GM21825 (cell line): ENCODE results near the gene SH3RF3.

ENCODE experiments used
- ATAC-seq: cut with Tn5 transposase; IDR thresholded peaks from one replicate; pipeline ENCODE4 v1.9.1; 2021; ENCODE audit warnings: mild to moderate bottlenecking, moderate library complexity; ENCODE audit not compliant: unreplicated experiment

Gene SH3RF3

DNA sequence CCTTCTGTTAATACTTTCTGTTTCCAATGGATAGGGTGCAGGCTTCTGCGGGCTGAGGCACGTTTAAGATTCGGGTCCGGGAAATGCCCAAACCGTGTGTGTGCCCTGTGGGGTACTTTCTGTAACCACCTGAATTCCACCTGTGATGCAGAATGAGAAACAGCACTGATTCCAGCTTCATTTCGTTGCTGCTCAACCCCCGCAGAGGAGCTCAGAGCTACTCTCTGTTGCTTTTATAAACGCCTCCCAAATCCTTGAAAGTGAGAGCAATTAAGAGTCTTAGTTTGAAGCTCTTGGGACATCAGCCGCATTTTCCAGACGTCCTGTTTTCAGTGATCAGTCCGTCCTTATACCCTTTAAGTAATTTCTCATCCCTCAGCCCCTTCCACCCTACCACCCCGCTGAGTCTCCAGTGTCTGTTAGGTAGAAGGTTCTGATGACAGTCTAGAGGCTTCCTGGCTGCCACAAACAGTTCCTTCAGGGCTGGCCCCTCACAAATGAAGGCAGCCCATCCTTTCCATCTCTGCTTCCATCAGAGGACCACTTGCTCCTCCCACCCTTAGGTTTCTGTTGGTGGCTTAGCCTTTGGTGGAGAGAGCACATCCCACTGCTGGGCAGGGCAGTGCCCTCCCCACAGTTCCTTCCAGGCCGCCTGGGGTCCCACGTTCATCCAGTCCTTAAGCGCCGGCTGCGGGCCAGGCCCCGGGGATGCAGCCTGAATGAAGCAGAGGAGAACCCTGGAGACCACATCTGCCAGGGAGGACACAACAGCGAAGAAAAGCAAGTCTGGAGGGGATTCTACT is 254.7 kb downstream of the SH3RF3 start:
- no peak for ATAC-seq

DNA sequence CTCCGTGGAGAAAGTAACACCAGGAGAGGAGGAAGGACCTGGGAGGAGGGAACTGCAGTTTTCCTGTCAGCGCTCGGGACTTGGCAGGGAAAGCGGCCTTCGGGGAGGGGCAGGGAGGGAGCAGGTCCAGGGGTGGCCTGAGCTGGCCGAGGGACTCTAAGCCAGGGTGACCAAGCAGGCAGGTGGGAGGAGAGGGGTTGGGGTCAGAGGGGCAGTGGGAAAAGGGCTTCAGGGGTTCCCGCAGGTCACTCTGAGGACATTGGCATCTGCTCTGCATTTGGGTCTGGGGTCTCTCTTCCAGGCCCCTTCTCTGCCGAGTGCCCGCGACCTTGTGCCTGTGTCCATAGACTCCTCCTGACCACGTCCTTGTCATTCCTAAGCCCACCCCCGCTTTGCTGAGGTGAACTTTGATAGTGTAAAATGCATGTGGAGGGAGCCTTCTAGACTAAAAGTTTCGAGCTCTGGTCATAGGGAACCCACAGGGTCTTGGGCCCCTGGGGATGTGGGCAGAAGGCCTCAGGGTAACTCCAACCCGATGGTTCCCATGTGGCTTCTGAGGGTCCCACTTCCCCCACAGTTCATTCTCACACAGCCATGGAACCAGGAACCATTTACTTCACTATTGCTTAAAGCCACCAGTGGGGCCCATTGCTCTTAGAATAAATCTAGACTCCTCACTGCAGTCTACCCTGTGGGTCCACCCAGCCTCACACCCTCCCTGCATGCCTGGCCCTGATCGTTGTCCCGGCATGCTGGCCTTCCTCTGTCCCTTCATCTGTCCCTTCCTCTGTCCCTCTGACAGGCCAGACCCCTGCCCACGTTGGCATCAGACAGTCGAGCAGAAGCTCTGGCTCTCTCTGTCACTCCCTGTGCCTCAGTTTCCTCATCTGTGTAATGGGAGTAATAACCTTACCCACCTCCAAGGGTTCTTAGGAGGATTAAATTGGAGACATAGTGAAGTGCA is 255.6 kb downstream of the SH3RF3 start:
- ATAC-seq, result no peak

DNA sequence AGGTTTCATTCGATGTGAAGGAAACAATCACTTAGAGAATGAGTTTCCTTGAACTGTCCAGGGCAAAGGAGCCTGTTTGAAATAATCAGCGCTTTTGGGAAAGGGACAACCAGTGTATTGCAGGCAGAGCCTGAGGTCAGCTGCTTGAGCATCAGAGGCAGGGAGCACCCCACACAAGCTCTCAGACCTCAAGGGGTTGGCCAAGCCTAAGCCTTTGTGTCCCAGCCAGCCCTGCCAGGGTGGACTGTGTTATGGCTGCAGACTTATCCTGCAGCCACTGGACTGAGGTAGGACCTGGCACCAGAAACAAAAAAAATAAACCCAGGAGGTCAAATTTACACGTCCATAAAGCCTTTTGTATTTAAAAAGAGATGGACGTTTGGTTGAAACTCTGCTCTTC is 256.5 kb downstream of the SH3RF3 start:
- ATAC-seq, result no peak

DNA sequence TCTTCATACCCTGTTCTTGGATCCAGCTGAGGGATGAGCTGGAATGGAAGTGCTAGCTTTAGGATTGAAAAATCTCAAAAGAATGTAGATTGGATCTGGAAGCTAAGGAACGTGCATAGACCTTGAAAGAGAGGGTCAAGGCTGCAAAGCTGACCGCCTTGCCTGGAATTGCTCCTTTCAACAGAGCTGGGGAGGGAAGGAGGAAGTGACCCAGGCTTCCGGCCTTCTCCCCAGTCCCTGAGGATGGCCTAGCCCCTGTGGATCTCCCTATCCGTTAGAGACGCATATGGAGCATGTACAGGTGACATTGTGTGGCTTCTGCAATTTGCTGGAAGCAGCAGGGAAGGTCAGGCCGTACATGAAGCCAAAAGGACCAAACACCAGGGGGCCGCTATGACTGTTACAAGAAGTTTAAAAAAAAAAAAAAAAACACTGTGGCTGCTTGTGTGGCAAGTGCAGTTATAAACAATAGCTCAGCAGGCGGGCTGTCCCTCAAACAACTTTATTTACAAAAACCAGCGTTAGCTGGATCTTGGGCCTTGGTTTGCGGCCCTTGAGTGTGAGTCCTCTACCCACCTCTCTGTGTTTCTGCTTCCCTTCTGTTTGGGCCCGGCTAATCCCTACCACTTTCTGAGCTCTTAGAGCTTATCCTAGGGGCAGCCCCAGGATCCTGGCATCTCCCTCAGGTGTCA is 257.1 kb downstream of the SH3RF3 start:
- no peak for ATAC-seq

DNA sequence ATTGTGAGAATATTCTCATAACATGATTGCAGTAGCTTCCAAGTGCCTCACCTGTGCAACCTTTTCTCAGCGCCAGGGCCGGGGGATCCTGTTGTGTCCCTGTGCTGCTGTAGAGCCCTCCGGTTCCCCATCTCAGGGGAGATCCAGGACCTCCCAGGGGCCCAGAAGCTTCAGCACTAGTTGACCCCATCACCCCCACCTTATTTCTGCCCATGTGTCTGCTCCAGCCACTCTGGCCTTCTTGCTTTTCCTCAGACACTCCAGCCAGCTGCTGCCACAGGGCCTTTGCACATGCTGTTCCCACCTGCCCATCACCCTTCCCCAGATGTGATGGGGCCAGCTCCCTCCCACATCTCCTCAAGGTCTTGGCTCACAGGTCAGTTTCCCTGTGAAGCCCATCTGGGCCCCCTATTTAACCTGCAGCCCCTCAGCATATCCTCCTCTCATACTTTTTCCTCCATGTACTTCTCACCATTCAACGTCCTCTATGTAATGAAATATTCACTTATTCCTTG is 258.3 kb downstream of the SH3RF3 start:
- ATAC-seq, result no peak

DNA sequence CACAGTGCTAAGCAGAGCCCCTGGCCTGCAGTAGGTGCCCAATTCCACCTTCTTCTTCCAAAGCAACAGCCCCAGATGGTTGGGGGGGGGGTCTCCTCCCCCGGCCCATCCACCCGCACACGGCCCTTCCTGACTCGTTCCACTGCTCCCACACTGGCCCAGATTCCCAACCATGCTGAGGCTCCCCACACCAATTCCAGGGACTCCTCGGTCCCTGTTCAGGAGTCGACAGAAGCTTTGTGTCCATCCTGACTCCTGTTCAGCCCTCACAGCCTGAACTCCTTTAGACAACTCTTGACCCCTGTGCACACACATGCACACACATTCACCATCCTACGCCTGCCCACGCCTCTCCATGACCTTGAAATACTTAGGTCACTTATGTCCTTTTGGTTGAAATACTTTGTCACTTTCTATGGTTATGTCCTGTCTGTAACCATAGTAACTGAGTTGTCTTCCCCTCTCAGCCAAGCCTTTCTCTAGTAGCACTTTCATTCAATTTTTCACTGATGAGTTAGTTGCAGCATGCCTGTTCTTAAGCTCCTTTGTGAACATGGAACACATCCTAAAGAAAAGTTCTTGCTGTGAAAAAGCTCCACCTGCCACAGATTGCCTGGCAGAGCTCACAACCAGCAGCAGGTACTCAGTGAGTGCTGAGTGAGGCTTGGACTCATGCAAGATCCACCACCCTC is 258.9 kb downstream of the SH3RF3 start:
- no peak for ATAC-seq

DNA sequence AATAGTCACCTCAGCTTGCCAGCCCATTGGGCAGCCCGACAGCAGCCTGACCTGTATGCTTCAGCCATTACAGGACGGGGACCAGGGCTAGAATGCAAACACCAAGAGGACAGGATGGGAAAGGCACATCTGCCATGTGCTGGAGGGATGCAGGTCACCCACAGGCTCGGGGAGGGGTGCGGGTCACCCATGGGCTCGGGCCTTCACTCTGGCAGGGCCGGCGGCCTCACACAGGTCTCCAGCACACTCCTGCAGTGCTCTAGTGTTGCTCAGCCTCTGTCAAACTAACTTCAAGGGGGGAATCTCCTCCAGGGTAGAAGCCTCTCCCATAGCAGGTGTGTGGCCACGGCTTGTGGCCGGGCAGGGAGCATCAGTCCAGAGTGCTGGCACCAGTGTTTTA is 262.2 kb downstream of the SH3RF3 start:
- ATAC-seq, result no peak

DNA sequence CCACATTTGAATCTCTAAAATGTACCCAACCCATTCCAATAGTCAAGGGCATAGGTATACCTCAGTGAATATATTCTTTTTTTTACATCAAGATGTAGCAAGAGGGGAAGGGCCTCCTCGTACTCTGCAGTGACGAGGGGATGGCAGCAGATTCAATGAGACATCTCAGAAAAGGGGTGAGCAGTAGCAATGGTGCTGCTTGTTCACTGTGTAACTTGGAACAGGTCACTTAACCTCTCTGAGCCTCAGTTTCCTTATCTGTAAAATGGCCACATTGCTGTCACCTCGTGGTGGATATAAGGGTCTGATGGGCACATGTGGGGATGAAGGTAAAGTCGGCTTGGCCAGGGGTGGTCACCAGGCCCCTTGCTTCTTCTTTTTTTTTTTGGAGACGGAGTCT is 263.1 kb downstream of the SH3RF3 start:
- no peak for ATAC-seq

DNA sequence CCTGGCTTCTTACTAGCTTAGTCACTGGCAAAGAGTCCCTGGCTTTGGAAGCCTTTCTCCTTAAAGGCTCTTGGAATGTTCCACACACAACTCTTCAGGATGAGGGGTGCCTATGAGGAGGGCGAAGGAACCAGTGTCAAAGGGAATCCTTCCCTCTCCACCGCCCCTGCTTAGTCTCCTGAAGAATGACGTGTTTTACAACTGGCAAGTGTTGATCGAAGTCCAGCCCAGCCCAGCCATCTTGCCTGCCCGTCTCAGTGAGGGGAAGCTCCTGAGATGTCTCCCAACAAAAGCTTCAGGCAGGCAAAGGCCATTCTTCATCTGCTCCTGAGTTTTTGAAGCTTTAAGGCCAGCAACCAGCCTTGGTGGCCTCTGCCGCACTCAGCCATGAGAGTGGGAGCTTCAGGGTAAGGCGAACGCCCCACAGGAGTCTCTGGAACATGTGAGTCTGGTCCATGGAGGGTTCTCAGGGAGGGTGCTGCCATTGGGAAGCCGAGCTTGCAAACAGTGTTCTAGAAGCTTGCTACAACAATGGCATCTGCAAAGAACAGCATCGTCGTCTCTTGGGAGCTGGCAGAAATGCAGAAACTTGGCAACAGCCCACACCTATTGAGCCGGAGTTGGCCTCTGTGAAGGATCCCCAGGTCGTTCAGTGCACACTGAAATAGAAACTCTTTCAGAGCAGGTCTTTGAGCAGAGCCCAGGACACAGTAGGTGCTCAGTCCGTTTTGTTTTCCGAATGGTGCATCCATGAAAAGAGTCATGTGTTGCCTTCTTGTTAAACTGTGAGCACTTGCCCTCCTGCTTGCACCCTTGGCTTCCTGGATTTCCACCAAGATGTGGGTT is 264.0 kb downstream of the SH3RF3 start:
- ATAC-seq, result no peak

DNA sequence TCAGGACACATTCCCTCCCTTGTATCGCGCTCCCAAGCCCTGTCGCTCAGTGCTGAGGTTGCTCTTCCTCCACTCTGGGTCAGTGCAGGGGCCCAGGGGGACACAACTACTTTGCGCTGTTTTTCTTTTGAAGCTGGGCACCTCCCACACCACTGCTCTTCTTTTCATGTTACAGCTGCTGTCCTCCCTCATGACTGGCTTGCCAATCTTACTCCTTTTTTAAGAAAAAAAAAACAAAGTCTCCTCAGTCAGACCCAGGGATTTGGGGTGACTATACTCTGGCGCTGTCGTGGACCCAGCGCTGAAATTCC is 264.6 kb downstream of the SH3RF3 start:
- no peak for ATAC-seq

DNA sequence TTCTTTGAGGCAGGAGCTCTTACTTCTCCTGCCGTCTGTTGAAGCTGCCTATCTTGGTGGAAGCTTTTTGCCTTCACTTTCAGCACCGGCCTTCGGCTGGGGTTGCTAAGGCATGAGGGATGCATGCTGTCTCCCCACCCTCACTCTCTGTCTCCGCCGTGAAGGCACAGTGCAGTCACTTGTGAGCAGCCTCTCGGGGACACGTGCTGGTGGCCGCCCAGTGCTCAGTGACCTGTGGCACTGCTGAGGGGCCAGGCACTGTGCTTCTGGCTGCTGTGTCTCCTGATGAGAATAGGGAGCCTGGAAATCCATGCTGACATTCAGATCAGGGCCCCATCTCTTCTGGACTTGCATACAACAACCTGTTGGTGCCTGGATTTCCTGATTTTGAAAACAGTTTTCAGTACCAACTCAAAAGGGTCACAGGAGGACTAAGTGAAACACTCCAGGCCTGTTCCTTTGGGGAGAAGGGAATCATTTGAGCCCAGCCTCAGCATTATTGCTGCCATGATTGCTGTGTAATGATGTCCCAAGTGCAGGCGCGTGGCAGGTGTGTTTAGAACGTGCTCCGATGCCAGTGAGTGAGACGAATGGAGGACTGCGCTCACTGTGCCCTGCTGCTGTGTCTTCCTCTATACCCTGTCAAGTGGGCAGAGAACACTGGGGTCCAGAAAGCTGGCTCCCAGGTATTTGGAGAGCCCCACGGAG is 266.6 kb downstream of the SH3RF3 start:
- no peak for ATAC-seq

DNA sequence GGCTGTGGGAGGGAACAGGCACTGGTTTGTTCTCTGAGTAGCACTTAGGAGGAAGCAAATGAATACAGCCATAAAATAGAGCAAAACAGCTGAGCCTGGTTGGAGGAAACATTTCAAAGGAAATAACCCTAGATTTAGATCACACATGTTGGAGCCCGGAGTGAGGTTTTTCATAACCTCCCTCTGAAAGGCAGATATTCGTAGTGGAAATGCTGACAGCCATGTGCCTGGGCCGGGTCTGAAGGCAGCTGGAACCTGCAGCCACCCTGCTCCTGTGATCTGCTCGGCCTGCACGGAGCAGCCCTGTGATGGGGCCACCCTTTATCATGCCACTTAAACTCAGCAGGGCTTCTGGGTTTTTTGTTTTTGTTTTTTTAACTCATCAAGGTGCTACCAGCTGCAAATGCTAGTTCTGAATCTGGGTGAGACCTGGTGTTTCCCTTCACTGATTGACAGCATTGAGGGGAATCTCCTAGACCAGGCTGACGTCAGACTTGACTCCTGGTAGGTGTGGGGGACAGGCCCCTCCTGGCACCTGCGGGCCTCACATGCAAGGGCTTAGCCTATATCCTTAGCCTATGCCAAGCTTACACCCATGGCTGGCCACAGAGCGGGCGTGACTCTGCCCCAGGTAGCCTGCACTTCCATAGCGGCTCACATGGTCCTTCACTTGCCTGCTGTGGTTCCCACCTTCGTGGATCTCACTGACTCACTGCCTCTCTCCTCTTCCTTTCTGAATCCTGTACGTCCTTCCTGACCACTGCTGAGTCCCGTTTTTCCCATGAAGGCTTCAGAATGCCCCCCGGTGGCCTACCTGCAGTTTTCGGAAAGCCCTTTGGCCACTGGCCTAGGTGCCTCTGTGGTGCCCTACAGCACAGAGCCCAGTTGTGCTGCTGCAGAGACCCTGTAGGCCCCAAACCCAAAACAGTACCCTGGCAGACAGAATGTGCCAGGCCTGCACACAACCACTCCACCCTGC is 267.5 kb downstream of the SH3RF3 start:
- ATAC-seq, result peak; percentile 56

DNA sequence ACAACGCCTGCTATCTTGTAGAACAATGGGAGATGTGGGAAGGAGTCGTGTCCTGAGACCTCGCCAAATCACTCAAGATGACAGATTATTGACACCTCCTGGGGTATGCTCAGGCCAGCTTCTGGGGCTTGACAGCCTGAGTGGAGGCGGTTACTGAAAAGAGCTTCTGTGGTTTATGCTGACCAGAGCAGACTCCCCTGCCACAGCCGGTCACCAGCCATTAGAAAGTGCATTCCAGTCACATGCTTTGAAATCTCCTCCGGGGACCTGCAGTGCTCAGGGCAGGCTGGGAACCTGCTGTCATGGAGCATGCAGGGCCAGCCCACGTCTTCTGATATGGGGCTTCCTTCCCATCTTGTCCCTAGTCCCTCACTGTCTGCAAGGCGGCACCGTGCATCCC is 268.9 kb downstream of the SH3RF3 start:
- ATAC-seq, result no peak

DNA sequence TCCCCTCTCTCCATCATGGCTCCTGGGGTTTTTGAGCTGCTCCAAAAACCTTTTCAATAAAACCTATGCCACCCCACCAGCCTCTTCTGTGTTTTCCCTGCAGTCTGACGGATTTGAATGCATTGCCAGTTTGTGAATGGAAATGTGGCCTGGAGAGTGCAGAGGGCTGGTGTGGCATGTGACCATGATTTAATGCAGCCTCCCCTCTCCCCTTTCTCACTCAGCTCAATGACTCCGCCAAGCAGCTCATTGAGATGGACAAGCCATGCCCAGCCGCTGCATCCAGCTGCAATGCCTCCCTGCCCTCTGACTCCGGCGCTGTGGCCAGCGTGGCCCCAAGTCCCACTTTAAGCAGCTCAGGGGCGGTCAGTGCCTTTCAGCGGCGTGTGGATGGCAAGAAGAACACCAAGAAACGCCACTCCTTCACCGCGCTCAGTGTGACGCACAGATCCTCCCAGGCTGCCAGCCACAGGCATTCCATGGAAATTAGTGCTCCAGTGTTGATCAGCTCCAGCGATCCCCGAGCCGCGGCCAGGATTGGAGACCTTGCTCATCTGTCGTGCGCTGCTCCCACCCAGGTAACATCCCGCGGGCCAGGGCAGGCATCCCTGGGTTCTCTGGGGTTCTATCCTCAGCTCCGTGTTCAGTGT is 269.5 kb downstream of the SH3RF3 start:
- no peak for ATAC-seq

DNA sequence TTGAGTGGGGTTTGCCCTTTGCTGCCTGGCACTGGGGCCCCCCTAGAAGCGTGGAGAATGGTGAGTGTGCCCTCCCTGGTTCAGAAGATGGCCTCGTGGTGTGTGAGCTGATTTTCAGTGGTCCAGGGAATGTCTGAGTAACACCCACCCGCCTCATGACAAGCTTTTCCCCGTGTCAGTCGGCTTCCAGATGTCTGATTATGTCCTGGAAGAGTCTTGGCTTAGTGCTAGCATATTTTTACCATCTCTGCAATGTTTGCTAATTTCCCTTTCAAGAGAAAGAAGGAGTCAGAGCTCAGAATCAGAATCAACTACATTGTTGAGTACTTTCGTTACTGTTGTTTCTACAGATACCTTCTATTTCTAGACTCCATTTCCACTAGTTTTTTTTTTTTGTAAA is 270.1 kb downstream of the SH3RF3 start:
- no peak for ATAC-seq

DNA sequence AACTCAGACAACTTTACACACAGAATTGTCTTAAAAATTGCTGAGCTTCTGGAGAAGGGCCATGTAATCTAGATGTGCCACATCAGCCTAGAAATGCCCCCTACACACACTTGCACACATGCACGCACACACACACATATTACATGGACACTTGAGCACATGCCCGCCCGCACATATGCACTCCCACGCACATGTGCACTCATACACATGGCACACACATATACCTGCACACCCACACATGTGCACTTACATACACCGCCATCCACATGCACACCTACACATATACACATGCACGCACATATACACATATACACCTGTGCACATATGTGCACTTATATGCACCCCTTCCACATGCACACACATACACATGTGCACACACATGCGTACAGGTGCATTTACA is 271.1 kb downstream of the SH3RF3 start:
- ATAC-seq, result no peak

DNA sequence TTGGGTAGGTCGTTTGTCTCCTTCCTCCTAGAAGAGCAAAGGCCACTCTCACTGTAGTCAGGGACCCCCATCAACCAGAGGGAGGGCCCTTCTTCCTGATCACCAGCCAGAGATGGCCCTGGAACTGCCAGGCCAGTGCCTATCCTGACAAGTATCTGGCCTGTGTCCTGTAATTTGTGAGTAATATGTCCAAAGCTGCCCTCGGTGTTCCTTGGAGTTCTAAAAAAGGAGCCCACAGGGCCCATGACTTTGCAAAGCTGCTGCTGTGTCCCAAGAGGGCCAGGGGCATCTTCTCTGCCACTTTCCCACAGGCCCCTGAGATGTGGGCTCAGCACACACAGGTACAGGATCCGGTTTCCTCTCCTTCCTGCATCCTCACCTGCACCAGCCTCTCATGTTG is 272.4 kb downstream of the SH3RF3 start:
- no peak for ATAC-seq

DNA sequence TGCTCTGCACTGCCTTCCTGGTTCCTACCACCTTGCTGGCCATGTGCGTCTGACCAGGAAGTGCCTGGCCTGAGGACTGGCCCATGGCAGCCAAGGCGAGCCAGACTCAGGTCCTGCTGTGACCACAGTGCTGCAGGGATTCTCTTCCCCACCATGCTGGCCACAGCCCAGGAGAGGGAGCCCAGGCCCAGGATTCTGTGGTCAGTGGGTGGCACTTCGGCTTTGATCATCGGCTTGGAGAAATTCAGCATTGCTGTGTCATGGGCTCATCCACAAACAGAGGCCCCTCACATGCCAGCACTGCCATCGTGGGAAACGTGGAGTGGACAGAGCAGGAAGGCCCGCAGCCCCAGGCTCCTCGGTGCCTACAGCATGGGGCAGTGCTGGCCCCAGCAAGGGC is 273.2 kb downstream of the SH3RF3 start:
- no peak for ATAC-seq
